Liver (tissue), 9 donors: ENCODE measurements around the gene SLC5A2. TPM values are rescaled to one million over a fixed set of nuclear protein-coding genes. Genes with fewer than 3 reads are reported as not detected.
"Not testable (repeated sequence)": the region's sequence is repeated elsewhere in the genome, so short reads cannot be mapped to it uniquely, and the experiment has no call there.

ENCODE experiments used
- DNase-seq: peaks from one replicate; pipeline ENCODE4 v3.0.0-alpha.2; 2017; ENCODE audit warnings: low spot score
- H3K27ac ChIP-seq, 2 donors: one replicate each; pipeline ENCODE4 v1.7.0; 2013; ENCODE audit warnings: inconsistent platforms in 2 of 2, low read length in 2 of 2, control low read depth in 1 of 2, low read depth in 1 of 2, mild to moderate bottlenecking in 1 of 2
- H3K27me3 ChIP-seq, 4 donors: one replicate each; pipeline versions ENCODE4 v1.6.1 to v1.7.0; 2013; ENCODE audit warnings: low read length in 3 of 4, inconsistent platforms in 1 of 4, mild to moderate bottlenecking in 1 of 4, moderate library complexity in 1 of 4; ENCODE audit not compliant: control insufficient read depth in 4 of 4, insufficient read depth in 4 of 4
- H3K36me3 ChIP-seq, 4 donors: one replicate each; pipeline versions ENCODE4 v1.6.1 to v1.7.0; 2013; ENCODE audit warnings: low read length in 3 of 4, mild to moderate bottlenecking in 3 of 4, low read depth in 1 of 4, moderate library complexity in 1 of 4; ENCODE audit not compliant: control insufficient read depth in 4 of 4, insufficient read depth in 3 of 4
- H3K4me1 ChIP-seq, 4 donors: one replicate each; pipeline versions ENCODE4 v1.6.1 to v1.7.0; 2013; ENCODE audit warnings: low read length in 3 of 4, mild to moderate bottlenecking in 3 of 4, moderate library complexity in 1 of 4; ENCODE audit not compliant: control insufficient read depth in 4 of 4, insufficient read depth in 4 of 4
- H3K4me3 ChIP-seq, 3 donors: one replicate each; pipeline versions ENCODE4 v1.6.1 to v1.7.0; 2013; ENCODE audit warnings: low read length in 3 of 3, control low read depth in 1 of 3, low read depth in 1 of 3, mild to moderate bottlenecking in 1 of 3
- H3K9ac ChIP-seq, 2 donors: one replicate each; pipeline ENCODE4 v1.7.0; 2013; ENCODE audit warnings: low read length in 2 of 2, mild to moderate bottlenecking in 2 of 2, moderate library complexity in 2 of 2, control low read depth in 1 of 2, low read depth in 1 of 2
- H3K9me3 ChIP-seq, 4 donors: one replicate each; pipeline versions ENCODE4 v1.6.1 to v1.7.0; 2013; ENCODE audit warnings: low read length in 3 of 4; ENCODE audit not compliant: control insufficient read depth in 4 of 4
- ATF3 ChIP-seq: IDR thresholded peaks from 2 replicates; pipeline ENCODE4 v1.6.1; 2016; ENCODE audit warnings: antibody characterized with exemption
- CTCF ChIP-seq: fragments of 150-350 bp; IDR thresholded peaks from 2 replicates; pipeline ENCODE4 v1.5.1; 2017; ENCODE audit warnings: improper control_type of control experiment, low read depth, low read length; ENCODE audit not compliant: missing input control
- FOXA2 ChIP-seq: IDR thresholded peaks from 2 replicates; pipeline ENCODE4 v1.6.1; 2016; ENCODE audit warnings: antibody characterized with exemption
- JUND ChIP-seq, 2 donors: IDR thresholded peaks; 2 replicates each; pipeline ENCODE4 v1.6.1; 2016; ENCODE audit warnings: antibody characterized with exemption in 2 of 2
- NR2F2 ChIP-seq: IDR thresholded peaks from 2 replicates; pipeline ENCODE4 v1.6.1; 2016; ENCODE audit warnings: antibody characterized with exemption
- REST ChIP-seq: IDR thresholded peaks from 2 replicates; pipeline ENCODE4 v1.6.1; 2016; ENCODE audit warnings: antibody characterized with exemption, mild to moderate bottlenecking
- RXRA ChIP-seq, 2 donors: IDR thresholded peaks; 2 replicates each; pipeline ENCODE4 v1.6.1; 2017 to 2018; ENCODE audit warnings: antibody characterized with exemption in 2 of 2, mild to moderate bottlenecking in 1 of 2
- SP1 ChIP-seq: IDR thresholded peaks from 2 replicates; pipeline ENCODE4 v1.6.1; 2018; ENCODE audit warnings: antibody characterized with exemption, mild to moderate bottlenecking
- TAF1 ChIP-seq: conservative IDR thresholded peaks from 2 replicates; pipeline ENCODE4 v1.6.1; 2016; ENCODE audit warnings: antibody characterized with exemption, mild to moderate bottlenecking
- YY1 ChIP-seq: IDR thresholded peaks from 2 replicates; pipeline ENCODE4 v1.6.1; 2016; ENCODE audit warnings: antibody characterized with exemption, mild to moderate bottlenecking
- ZBTB33 ChIP-seq: IDR thresholded peaks from 2 replicates; pipeline ENCODE4 v1.6.1; 2016; ENCODE audit warnings: antibody characterized with exemption
- WGBS: extraction: QIAGEN DNeasy Blood & Tissue Kit; methylation state at CpG from one replicate; pipeline ENCODE4 v1.1.7; 2013; 5-methylcytosine and 5-hydroxymethylcytosine counted together
- polyA plus RNA-seq, 2 donors: library from polyadenylated mRNA; stranded (reverse) in 1 of 2; unstranded in 1 of 2; fragments of 200-250 nt in 1 of 2; fragments of >200 nt in 1 of 2; fragmentation: Nextera tagmentation in 1 of 2; extraction: Ambion mirVana in 1 of 2; gene quantifications; one replicate each; pipeline versions ENCODE4 v1.2.1 to v1.2.3, GENCODE V29; 2013 to 2015
- total RNA-seq, 2 donors: library from RNA; depleted of rRNA; stranded (reverse); fragments of >200 nt; gene quantifications; one replicate each; pipeline ENCODE4 v1.2.3, GENCODE V29; 2014
- TF ChIP-seq, protein P1 (sequence below): IDR thresholded peaks from 2 replicates; pipeline ENCODE4 v1.6.1; 2016; ENCODE audit warnings: antibody characterized with exemption
- donor health status: healthy.
- donor health status: healthy.
- donor health status: healthy.
- donor health status: healthy.
- donor health status: healthy.

SLC5A2 gene
- total and polyA plus RNA-seq, 4 donors = 0.14 to 8.1 (median 0.93) TPM; not detected in 1

DNA sequence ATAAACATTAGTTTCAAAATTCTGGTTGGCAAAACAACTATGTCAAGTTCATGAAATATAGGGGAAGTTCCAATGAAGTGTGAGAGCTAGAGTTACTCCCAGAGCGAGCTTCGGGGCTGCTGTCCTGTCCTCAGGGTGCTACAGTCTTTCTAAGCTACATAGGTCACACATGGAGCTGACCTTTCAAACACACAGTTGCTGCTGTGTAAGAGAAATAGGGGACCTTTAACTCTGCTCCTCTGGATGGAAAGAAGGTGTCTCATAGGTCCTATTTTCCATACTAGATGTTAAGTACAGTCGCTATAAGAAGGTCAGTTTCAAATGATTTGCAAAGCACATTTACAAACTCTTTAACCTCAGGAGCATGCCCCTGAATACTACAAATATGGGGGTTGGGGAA lies 38.4 kb downstream of the SLC5A2 start:
- no peak overlapping the region for H3K27ac ChIP-seq
- H3K4me1 ChIP-seq = no peaks in the 10 kb centered on the region
- H3K4me3 ChIP-seq = no peak overlapping the region
- no peak overlapping the region for H3K9ac ChIP-seq
- 59% methylated on average over 3 of the region's 3 CpGs for WGBS
- peaks cover 0 to 2% (median 0%) of the 10 kb centered on the region in 4 donors for H3K27me3 ChIP-seq
- H3K9me3 ChIP-seq = no peaks in the 10 kb centered on the region
- TF ChIP-seq ZBTB33 = no peak
- TF ChIP-seq ATF3 = no peak
- TF ChIP-seq FOXA2 = no peak
- DNase-seq = no peak
- no peaks in the 10 kb centered on the region for H3K36me3 ChIP-seq

DNA sequence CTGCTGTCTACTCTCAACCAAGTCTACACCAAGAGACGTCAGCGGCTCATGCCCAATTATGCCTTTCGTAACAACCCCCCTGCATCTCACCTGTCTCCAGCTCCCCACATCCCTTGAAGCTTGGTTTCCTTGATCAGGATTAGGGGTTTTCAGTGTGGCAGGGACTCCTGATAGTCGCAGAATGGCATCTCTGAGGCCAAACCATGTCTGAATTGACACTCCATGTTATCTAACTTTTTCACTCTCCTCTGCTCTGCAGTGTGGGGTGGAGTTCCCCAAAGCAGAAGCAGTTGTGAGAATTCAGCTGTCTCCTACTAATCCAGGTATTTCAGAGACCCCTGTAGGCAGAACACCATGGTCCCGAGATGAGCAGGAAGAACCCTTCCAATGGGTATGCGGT lies 39.1 kb downstream of the SLC5A2 start:
- Histone ChIP-seq H3K4me3 (no peak overlapping the region), H3K9me3 (no peaks in the 10 kb centered on the region), H3K4me1 (no peaks in the 10 kb centered on the region), H3K27ac (no peak overlapping the region), H3K27me3 (peaks cover 0 to 2% (median 0%) of the 10 kb centered on the region in 4 donors), H3K9ac (no peak overlapping the region), H3K36me3 (no peaks in the 10 kb centered on the region)
- DNase-seq = peak; percentile 62
- TF ChIP-seq, protein P1, sequence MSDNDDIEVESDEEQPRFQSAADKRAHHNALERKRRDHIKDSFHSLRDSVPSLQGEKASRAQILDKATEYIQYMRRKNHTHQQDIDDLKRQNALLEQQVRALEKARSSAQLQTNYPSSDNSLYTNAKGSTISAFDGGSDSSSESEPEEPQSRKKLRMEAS = no peak
- TF ChIP-seq JUND (IDR thresholded peaks at IDR 0.05) (no peak), SP1 (no peak), RXRA (IDR thresholded peaks at IDR 0.05) (no peak), NR2F2 (no peak), YY1 (no peak), CTCF (no peak), TAF1 (no peak), REST (no peak)
- 90% methylated on average over 6 of the region's 6 CpGs for WGBS

DNA sequence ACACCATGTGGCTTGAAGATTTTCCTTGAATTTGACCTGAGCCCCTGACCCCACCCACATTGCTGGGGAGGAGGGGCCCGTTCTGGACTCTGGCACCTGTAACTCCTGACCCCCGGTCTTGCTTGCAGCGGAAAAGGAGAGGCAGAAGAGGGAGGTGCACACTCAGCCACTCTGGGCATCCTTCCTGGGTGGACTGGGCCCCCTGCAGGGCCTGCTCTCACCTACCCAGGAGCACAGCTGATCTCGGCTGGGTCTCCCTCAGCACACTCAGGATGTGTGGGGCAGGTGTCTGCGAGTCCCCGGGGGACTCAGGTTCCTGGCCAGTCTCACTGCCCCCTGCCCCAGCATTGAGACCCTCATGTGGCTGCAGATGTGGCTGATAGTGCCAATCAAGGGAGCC lies 40.8 kb downstream of the SLC5A2 start:
- not testable (repeated sequence) for H3K36me3 ChIP-seq, H3K9me3 ChIP-seq, H3K4me3 ChIP-seq, H3K27me3 ChIP-seq, H3K4me1 ChIP-seq, H3K27ac ChIP-seq, H3K9ac ChIP-seq, DNase-seq
- 60% methylated on average over 3 of the region's 6 CpGs for WGBS
